ENCODE measurements around the gene TRABD2A. TPM values are rescaled to one million over a fixed set of nuclear protein-coding genes. Genes with fewer than 3 reads are reported as not detected.
"Not testable (repeated sequence)": the region's sequence is repeated elsewhere in the genome, so short reads cannot be mapped to it uniquely, and the experiment has no call there.

The TRABD2A gene
- total RNA-seq, 1 donor from 2014 or later: 1.4 TPM

DNA sequence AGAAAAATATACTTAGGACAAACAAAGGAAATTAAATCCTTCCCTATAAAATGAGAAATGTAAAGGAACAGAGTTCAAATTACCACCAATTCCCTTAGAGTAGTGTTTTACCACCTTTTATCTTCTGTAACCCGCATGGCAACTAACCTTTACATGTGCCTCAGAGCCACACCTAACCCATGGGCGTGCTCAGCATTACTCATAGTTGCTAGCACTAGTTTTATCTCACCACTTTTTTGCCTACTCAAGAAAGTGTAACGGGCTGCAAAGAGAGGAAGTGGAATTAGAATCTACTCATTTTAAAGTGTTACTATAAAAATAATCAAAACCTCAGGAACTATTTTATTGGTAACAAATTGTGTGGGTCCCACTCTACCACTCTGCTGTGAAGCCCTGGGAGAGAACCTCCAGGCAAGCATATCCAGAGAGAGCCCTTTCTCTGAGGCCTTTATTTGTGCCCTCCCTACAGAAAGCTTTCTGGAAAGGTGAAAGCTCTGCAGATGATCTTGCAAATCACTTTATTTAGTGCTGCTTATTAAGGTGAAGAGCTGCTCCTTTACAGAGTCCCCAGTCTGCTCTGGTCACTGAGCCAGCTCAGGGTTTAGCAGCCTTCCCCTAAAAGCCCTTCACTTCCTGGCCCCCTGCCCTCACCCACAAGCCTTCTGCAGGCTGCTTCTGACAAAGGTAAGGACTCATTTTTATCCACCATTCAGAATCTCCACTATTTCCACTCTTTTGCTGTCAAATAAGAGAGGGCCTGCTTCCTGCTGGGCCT lies 98.8 kb downstream of the TRABD2A start:
- no peak for DNase-seq (ENCODE audit: low read depth)

DNA sequence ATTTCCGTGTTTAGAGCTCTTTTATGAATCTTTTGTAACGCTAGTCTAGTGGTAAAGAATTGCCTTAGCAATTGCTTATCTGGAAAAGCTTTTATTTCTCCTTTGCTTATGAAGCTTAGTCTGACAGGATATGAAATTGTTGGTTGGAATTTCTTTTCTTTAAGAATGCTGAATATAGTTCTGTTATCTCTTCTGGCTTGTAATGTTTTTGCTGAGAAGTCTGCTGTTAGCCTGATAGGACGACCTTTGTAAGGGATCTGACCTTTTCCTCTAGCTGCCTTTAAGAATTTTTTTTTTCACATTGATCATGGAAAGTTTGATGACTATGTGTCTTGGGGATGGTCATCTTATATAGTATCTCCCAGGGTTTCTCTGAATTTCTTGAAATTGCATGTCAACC lies 101.1 kb downstream of the TRABD2A start:
- DNase-seq (ENCODE audit: low read depth): no peak

DNA sequence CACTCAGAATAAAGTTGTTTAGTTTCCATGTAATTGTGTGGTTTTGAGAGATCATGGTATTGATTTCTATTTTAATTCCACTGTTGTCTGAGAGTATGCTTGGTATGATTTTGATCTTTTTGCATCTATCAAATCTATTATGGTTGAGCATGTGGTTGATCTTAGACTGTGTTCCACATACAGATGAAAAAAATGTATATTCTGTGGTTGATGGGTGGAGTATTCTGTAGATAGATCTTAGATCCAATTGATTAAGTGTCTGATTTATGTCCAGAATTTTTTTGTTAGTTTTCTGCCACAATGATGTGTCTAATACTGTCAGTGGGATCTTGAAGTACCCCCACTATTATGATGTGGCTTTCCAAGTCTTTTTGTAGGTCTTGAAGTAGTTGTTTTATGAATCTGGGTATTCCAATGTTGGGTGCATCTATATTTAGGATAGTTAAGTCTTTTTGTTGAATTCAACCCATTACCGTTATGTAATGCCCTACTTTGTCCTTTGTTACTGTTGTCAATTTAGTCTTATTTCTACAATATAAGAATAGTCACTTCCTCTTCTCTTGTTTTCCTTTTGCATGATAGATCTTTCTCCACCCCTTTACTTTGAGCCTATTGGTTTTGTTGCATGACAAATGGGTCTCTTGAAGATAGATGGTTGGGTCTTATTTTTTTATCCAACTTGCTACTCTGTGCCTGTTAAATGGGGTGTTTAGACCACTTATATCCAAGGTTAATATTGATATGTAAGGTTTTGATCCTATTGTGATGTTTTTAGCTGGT lies 101.8 kb downstream of the TRABD2A start:
- DNase-seq (ENCODE audit: low read depth): no peak

DNA sequence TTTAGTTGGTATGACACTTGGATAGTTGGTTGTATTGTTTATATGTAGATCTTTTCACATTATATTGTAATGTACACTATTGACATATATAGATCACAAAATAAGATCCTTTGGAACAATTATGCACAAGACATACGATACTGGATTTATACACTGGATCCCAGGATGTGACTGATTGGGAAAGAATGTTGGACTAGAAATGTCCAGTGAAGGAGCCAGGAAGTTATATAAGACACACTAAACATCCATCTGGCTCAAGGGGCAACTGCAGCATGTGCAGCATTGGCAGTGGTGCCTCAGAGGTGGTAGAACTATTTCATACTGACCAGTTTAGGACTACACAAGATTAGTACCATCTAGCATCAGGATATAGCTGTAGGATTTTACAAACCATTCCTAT lies 104.9 kb downstream of the TRABD2A start:
- no peak for DNase-seq (ENCODE audit: low read depth)

DNA sequence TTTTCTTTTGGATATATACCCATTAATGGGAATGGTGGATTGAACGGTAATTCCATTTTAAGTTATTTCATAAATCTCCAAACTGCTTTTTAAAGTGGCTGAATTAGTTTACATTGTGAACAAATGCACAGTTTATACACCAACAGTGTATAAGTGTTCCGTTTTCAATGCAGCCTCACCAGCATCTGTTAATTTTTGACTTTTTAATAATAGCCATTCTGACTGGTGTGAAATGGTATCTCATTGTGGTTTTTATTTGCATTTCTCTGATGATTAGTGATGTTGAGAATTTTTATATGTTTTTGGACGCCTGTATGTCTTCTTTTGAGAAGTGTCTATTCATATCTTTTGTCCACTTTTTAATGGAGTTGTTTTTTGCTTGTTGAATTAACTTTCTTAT lies 107.3 kb downstream of the TRABD2A start:
- not testable (repeated sequence) for DNase-seq (ENCODE audit: low read depth)

Other genes with a start within 250 kb of the TRABD2A start
- gene TMSB10, start 24.6 kb upstream of the TRABD2A start, total RNA-seq: 1,553 and 1,708 TPM in 2 replicates
- 74.4 and 79.6 TPM in 2 replicates for gene KCMF1, start 90.1 kb upstream of the TRABD2A start, total RNA-seq